AG08396 (cell line): Measurements from ENCODE around the gene CSF1R.
A peak's percentile ranks its signal among the peaks of the same experiment; 100 is the strongest.

Source experiments
- DNase-seq: peaks from one replicate; pipeline ENCODE4 v3.0.0; 2012; ENCODE audit warnings: low spot score, mixed read lengths

Gene CSF1R

DNA sequence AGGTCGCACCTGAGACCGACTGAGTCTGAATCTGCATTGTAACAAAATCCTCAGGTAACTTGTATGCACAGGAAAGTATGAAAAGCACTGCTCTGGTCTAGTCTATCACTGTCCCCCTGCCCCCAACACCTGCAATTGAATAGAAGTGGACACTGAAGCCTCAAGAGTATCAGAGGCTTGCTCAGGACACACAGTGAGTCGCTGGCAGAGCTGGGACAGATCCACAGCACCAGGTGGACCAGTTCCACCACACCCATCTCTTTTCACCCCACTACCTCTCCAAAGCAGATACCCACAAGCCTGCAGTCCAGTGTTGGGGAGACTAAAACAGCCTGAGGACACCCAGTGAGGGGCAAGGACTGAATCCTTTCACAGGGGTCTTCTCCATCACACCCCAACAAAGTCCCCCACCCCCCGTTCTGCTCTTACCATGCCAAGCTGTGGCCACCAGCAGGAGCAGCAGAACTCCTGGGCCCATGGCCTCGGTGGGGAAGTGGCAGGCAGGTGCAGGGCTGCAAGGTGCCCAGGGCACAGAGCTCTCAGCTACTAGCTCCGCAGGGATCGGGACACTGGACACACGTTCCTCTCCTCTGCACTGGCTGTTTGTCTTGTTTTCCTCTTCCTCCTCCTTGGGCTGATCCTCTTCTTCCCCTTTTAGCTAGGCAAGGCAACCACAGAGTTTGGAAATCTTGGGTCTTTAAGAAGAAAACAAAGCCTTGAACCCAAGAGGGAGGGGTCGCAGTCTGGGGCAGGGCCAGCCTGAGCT lies at the start of gene CSF1R:
Gene CSF1R (minus strand): TSS at position 605 of the 766 bp plus-strand sequence. CDS start 127 bp downstream, at position 478.
- no peak for DNase-seq

- DNase-seq: no peak
Measured at GRCh38 chr5:150135557-150136304, 49.4 kb upstream of the CSF1R start.

DNA sequence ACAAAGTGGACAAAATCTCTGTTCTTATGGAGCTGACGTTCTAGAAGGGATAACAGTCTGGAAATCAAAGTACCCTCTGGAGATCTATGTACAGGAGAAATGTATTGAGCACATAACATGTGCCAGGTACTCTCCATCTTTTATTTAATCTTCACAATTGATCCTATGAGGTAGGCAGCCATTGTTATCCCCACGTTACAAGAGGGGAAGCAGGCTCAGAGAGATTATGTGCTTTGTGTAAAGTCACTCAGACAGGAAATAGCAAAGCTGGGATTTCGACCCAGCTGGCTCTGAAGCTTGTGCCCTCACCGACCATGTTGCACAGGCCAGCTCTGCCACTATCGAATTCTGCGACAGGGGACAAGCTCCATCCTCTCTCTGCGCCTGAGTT lies 47.8 kb upstream of the CSF1R start:
- DNase-seq: no peak

- DNase-seq: no peak
Measured at GRCh38 chr5:150133581-150134197, 47.3 kb upstream of the CSF1R start.

GRCh38 chr5:150132740-150133139 lies 46.4 kb upstream of the CSF1R start:
- DNase-seq: no peak

GRCh38 chr5:150131978-150132694 lies 45.8 kb upstream of the CSF1R start:
- DNase-seq: peak; percentile 50

- DNase-seq: no peak
Measured at GRCh38 chr5:150131461-150131860, 45.1 kb upstream of the CSF1R start.

- DNase-seq: no peak
Measured at GRCh38 chr5:150130493-150130922, 44.2 kb upstream of the CSF1R start.

GRCh38 chr5:150129813-150130492 lies 43.6 kb upstream of the CSF1R start:
- peak; percentile 89 for DNase-seq

DNA sequence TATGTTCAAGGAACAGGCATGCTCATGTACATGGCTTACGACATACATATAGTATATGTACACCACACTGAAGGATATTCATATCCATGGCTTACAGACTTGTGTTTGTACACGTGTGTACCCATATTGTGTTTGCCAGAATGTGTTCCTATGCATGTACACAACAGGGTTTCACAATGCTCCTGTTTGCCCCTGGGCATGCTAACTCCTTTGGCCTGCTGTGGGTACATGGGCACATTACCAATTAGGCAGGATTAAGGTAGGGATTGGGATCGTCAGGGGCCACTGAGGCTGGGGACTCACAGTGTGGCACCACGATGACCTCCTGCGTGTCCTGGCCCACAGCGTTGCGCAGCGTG lies 43.1 kb upstream of the CSF1R start:
- DNase-seq: no peak

DNA sequence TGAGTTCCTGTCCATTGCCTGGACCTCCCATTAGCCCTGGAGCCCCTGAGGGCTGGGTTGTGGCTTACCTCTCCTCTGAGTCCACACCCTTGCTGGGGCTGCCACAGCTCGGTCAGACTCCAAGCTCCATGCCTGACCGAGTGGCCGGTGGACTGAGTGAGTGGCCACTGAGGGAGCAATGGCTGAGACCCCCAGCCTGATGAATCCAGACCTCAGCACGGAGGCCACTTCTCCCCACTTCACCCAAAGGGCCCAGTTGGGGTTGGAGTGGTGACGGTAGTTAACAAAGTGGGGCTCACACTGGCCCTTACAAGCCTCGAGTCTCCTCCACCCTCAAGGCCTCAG lies 40.5 kb upstream of the CSF1R start:
- DNase-seq: no peak

- no peak for DNase-seq
Measured at GRCh38 chr5:150126199-150126920, 40.0 kb upstream of the CSF1R start.

DNA sequence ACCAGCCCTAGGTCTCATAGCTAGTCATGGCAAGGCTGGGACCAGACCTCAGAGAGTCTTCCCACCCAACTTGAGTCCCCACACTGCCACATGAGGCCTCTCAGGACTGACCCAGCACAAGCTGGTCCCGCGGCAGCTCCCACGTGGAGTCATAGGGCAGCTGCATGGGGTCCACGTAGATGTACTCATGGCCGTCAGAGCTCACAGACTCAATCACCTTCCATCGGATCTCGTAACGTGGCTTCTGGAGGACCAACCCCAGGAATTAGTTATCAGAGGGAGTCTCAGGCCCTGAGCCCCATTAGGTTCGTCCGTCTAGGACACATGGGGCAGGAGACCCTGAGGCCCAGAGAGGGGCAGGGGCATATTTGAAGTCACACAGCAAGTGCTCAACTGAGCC lies 39.0 kb upstream of the CSF1R start:
- no peak for DNase-seq

GRCh38 chr5:150124596-150124995 lies 38.2 kb upstream of the CSF1R start:
- no peak for DNase-seq

DNA sequence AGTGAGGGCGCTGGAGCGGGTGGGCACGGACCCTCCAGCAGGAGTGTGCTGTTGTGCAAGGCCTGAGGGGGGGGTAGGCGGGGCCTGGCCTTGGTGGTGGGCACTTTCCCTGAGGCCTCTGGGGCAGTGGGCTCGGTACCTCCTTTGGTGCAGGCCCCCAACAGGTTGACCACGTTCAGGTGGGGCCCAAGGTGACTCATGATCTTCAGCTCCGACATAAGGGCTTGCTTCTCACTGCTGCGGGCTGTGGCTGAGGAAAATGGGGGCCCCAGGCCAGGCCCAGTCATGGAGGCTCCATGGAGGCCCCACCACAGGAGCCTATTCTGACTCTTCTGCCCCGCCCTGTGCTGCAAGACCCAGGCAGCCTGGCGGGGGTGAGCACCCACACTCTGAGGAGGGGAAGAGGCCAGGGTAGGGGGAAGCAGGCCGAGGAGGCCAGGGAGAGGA lies 37.8 kb upstream of the CSF1R start:
- no peak for DNase-seq

GRCh38 chr5:150123542-150123941 lies 37.2 kb upstream of the CSF1R start:
- DNase-seq: no peak

- DNase-seq: no peak
Measured at GRCh38 chr5:150122536-150123481, 36.5 kb upstream of the CSF1R start.

- DNase-seq: peak; percentile 40
Measured at GRCh38 chr5:150122158-150122510, 35.8 kb upstream of the CSF1R start.

- DNase-seq: no peak
Measured at GRCh38 chr5:150121448-150122157, 35.2 kb upstream of the CSF1R start.
